Measurements from ENCODE around the gene SAMD8. TPM values are rescaled to one million over a fixed set of nuclear protein-coding genes. Genes with fewer than 3 reads are reported as not detected.
A peak's percentile ranks its signal among the peaks of the same experiment; 100 is the strongest.
"Not testable (repeated sequence)": the region's sequence is repeated elsewhere in the genome, so short reads cannot be mapped to it uniquely, and the experiment has no call there.

SAMD8 gene
- total and polyA plus RNA-seq, 7 donors, result 10.8 to 44.2 (median 35.1) TPM

GRCh38 chr10:75191821-75192568, 80.5 kb downstream of the SAMD8 start:
- DNase-seq (peak; percentile 60 to 64), ATAC-seq (peak; percentile 46 to 75 (median 74))
- Histone ChIP-seq H3K36me3 (ENCODE audit: insufficient read depth in 1 of 2, low read depth in 1 of 2) (no peaks in the 10 kb centered on the region), H3K9me3 (no peaks in the 10 kb centered on the region), H3K4me1 (peaks cover 3% of the 10 kb centered on the region), H3K27ac (peak overlapping the region; percentile 59), H3K27me3 (ENCODE audit: insufficient read depth in 3 of 3, low read length in 2 of 3) (no peaks in the 10 kb centered on the region), H3K4me3 (no peak overlapping the region)
- intact Hi-C loops (cut with DNase I), result no loop called here
- no peak for TF ChIP-seq CTCF (IDR thresholded peaks at IDR 0.05)
- WGBS, 3 donors, result 71 to 81% (median 71%) methylated on average over 10 of the region's 10 CpGs

- H3K27me3 ChIP-seq (ENCODE audit: insufficient read depth in 3 of 3, low read length in 2 of 3); intact Hi-C loops (cut with DNase I); H3K36me3 ChIP-seq (ENCODE audit: insufficient read depth in 1 of 2, low read depth in 1 of 2); H3K4me1 ChIP-seq; H3K9me3 ChIP-seq; H3K27ac ChIP-seq; ATAC-seq; DNase-seq; H3K4me3 ChIP-seq: not testable (repeated sequence)
- 95 to 98% (median 95%) methylated on average over 4 of the region's 4 CpGs for WGBS, 3 donors
These were observed 83.2 kb downstream of the SAMD8 start for GRCh38 chr10:75194625-75195024.

GRCh38 chr10:75195035-75195763, 83.7 kb downstream of the SAMD8 start:
- Histone ChIP-seq H3K27me3 (ENCODE audit: insufficient read depth in 3 of 3, low read length in 2 of 3) (no peaks in the 10 kb centered on the region), H3K9me3 (no peaks in the 10 kb centered on the region), H3K27ac (no peak overlapping the region), H3K36me3 (ENCODE audit: insufficient read depth in 1 of 2, low read depth in 1 of 2) (no peaks in the 10 kb centered on the region), H3K4me3 (no peak overlapping the region), H3K4me1 (peaks cover 3% of the 10 kb centered on the region)
- no peak for ATAC-seq
- no peak for TF ChIP-seq CTCF (IDR thresholded peaks at IDR 0.05)
- WGBS, 3 donors, result 80 to 89% (median 83%) methylated on average over 6 of the region's 6 CpGs
- no peak for DNase-seq
- intact Hi-C loops (cut with DNase I), result no loop called here

GRCh38 chr10:75197066-75197465, 85.6 kb downstream of the SAMD8 start:
- no peak for ATAC-seq
- H3K4me1 ChIP-seq, result peaks cover 3% of the 10 kb centered on the region
- no peaks in the 10 kb centered on the region for H3K27me3 ChIP-seq (ENCODE audit: insufficient read depth in 3 of 3, low read length in 2 of 3)
- no peak for TF ChIP-seq CTCF (IDR thresholded peaks at IDR 0.05)
- no peak for DNase-seq
- no peak overlapping the region for H3K27ac ChIP-seq
- no peak overlapping the region for H3K4me3 ChIP-seq
- intact Hi-C loops (cut with DNase I), result no loop called here
- 76 to 80% (median 79%) methylated on average over 3 of the region's 3 CpGs for WGBS, 3 donors
- H3K9me3 ChIP-seq, result no peaks in the 10 kb centered on the region
- H3K36me3 ChIP-seq (ENCODE audit: insufficient read depth in 1 of 2, low read depth in 1 of 2), result no peaks in the 10 kb centered on the region

- ATAC-seq (no peak), DNase-seq (no peak)
- Histone ChIP-seq H3K4me1 (peaks cover 8% of the 10 kb centered on the region), H3K27ac (no peak overlapping the region), H3K9me3 (no peaks in the 10 kb centered on the region), H3K36me3 (ENCODE audit: insufficient read depth in 1 of 2, low read depth in 1 of 2) (no peaks in the 10 kb centered on the region), H3K27me3 (ENCODE audit: insufficient read depth in 3 of 3, low read length in 2 of 3) (no peaks in the 10 kb centered on the region), H3K4me3 (no peak overlapping the region)
- intact Hi-C loops (cut with DNase I), result no loop called here
- no peak for TF ChIP-seq CTCF (IDR thresholded peaks at IDR 0.05)
- 84 to 91% (median 89%) methylated on average over 2 of the region's 2 CpGs for WGBS, 3 donors
These were observed 86.5 kb downstream of the SAMD8 start for GRCh38 chr10:75197906-75198305.

GRCh38 chr10:75199949-75200348, 88.5 kb downstream of the SAMD8 start:
- ATAC-seq; H3K9me3 ChIP-seq; H3K36me3 ChIP-seq (ENCODE audit: insufficient read depth in 1 of 2, low read depth in 1 of 2); H3K4me3 ChIP-seq; H3K27ac ChIP-seq; DNase-seq; intact Hi-C loops (cut with DNase I); H3K27me3 ChIP-seq (ENCODE audit: insufficient read depth in 3 of 3, low read length in 2 of 3): not testable (repeated sequence)
- WGBS, 3 donors, result 96 to 99% (median 98%) methylated on average over 6 of the region's 6 CpGs
- H3K4me1 ChIP-seq, result peaks cover 17% of the 10 kb centered on the region
